Activated naive CD8-positive, alpha-beta T cell treated with anti-CD3 and anti-CD28 coated beads, Interleukin-2, amount 50 U/mL, for 16 hours (primary cell): ENCODE data around the gene OR7C1.
"Not testable (repeated sequence)": the region's sequence is repeated elsewhere in the genome, so short reads cannot be mapped to it uniquely, and the experiment has no call there.

Experiments used
- DNase-seq: peaks from one replicate; pipeline ENCODE4 v3.0.0-alpha.2; 2020; ENCODE audit warnings: low read depth, low spot score

The OR7C1 gene

GRCh38 chr19:14785102-14785793, 49.7 kb downstream of the OR7C1 start:
- DNase-seq, result not testable (repeated sequence)

GRCh38 chr19:14784730-14785101, 50.3 kb downstream of the OR7C1 start:
- not testable (repeated sequence) for DNase-seq

GRCh38 chr19:14783410-14783998, 51.5 kb downstream of the OR7C1 start:
- not testable (repeated sequence) for DNase-seq

- DNase-seq, result no peak
These were observed 52.2 kb downstream of the OR7C1 start for GRCh38 chr19:14782626-14783409.

- not testable (repeated sequence) for DNase-seq
These were observed 53.1 kb downstream of the OR7C1 start for GRCh38 chr19:14781713-14782536.

- DNase-seq, result not testable (repeated sequence)
These were observed 54.3 kb downstream of the OR7C1 start for GRCh38 chr19:14780622-14781225.

GRCh38 chr19:14779151-14779550, 55.8 kb downstream of the OR7C1 start:
- DNase-seq, result no peak

GRCh38 chr19:14778110-14778845, 56.7 kb downstream of the OR7C1 start, which contains the start of gene ADGRE2:
Gene ADGRE2, minus strand, starts transcription at chr19:14778560. Its CDS starts 1,804 bp downstream, at chr19:14776756.
- DNase-seq, result not testable (repeated sequence)

- DNase-seq, result not testable (repeated sequence)
These were observed 57.3 kb downstream of the OR7C1 start for GRCh38 chr19:14777645-14778044.

GRCh38 chr19:14775869-14776586, 59.0 kb downstream of the OR7C1 start:
- DNase-seq, result no peak

- not testable (repeated sequence) for DNase-seq
These were observed 59.7 kb downstream of the OR7C1 start for GRCh38 chr19:14775326-14775725.

- DNase-seq, result no peak
These were observed 60.6 kb downstream of the OR7C1 start for GRCh38 chr19:14774373-14774772.

- not testable (repeated sequence) for DNase-seq
These were observed 61.3 kb downstream of the OR7C1 start for GRCh38 chr19:14773722-14774121.

- no peak for DNase-seq
These were observed 62.0 kb downstream of the OR7C1 start for GRCh38 chr19:14772995-14773394.

GRCh38 chr19:14772467-14772866, 62.5 kb downstream of the OR7C1 start:
- DNase-seq, result no peak

- DNase-seq, result no peak
These were observed 63.8 kb downstream of the OR7C1 start for GRCh38 chr19:14770944-14771839.

GRCh38 chr19:14770136-14770535, 64.8 kb downstream of the OR7C1 start:
- DNase-seq, result no peak

GRCh38 chr19:14769201-14769600, 65.8 kb downstream of the OR7C1 start:
- no peak for DNase-seq

GRCh38 chr19:14768001-14768400, 67.0 kb downstream of the OR7C1 start:
- DNase-seq, result no peak
